ENCODE measurements around the gene CD300LB. TPM values are rescaled to one million over a fixed set of nuclear protein-coding genes. Genes with fewer than 3 reads are reported as not detected.

CD300LB gene
- total RNA-seq, 6 experiments from 2014 or later, result not detected

DNA sequence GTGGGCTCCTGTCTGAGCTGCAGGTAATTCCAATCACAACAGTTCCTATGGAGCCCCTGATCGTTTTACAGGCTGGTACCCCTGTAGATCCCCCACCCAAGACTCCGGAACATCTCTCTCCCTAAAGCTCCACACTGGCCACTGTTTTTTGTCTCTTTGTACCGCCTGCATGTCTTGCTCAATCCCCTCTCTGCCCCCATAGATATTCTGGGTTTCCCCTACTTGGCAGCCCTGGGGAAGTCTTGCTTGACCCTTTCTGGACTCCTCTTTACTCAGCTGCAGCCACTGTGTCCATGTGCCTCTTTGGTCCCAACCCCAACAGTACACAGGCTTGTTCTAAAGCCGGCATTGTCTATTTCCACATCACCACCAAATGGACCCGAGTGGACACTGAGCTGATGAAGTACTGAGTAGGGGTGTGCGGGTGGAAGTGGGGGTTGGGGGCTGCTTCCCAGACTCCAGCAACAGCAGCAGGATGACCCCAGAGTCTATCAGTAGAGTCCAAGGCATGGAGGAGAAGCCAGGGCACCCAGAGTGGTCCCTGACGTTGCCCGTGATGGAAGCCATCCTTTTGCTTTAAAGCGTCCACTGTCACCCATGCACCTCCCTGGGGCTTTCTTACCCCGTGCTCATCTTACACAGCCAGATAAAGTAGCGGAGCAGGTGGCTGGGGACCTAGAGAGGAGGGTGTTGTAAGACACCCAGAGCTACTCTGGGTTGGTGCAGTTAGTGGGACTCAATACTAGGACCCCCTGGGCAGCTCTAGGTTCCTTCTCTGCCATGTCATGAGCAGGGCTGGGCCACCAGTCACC lies 6.4 kb downstream of the CD300LB start:
- peaks cover 5% of the 10 kb centered on the region; the same call in 1 of the 2 replicates for H3K36me3 Mint-ChIP-seq (ENCODE audit: low read depth)
- no peak for DNase-seq
- H3K27ac Mint-ChIP-seq, result no peak overlapping the region
- H3K9me3 Mint-ChIP-seq, result peaks cover 77% of the 10 kb centered on the region
- no peaks in the 10 kb centered on the region for H3K4me1 Mint-ChIP-seq (ENCODE audit: low read depth)
- no peak overlapping the region for H3K4me3 Mint-ChIP-seq
- H3K27me3 Mint-ChIP-seq (ENCODE audit: insufficient read depth), result peaks cover 2% of the 10 kb centered on the region; the same call in 1 of the 2 replicates
- TF ChIP-seq, protein P1, sequence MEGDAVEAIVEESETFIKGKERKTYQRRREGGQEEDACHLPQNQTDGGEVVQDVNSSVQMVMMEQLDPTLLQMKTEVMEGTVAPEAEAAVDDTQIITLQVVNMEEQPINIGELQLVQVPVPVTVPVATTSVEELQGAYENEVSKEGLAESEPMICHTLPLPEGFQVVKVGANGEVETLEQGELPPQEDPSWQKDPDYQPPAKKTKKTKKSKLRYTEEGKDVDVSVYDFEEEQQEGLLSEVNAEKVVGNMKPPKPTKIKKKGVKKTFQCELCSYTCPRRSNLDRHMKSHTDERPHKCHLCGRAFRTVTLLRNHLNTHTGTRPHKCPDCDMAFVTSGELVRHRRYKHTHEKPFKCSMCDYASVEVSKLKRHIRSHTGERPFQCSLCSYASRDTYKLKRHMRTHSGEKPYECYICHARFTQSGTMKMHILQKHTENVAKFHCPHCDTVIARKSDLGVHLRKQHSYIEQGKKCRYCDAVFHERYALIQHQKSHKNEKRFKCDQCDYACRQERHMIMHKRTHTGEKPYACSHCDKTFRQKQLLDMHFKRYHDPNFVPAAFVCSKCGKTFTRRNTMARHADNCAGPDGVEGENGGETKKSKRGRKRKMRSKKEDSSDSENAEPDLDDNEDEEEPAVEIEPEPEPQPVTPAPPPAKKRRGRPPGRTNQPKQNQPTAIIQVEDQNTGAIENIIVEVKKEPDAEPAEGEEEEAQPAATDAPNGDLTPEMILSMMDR (IDR thresholded peaks at IDR 0.05), result no peak

DNA sequence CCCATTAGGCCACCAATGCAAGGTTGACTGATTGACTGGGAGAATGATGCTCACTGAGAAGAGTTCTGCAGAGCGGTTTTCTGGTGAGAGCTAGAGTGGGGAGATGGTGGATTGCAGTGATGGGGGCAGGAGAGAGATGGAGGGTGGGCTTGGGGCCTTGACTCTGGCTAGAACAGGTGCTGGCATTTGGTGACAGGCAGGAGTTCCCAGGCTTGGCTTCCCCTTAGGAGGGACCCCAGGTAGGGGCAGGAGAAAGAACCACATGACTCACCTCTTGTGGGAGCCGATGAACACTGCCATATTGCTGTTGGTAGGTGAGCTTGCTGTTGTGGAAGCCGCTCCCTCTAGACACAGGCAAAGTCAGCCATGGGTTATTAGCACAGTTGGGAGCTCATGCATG lies 8.0 kb downstream of the CD300LB start:
- H3K4me1 Mint-ChIP-seq (ENCODE audit: low read depth), result no peaks in the 10 kb centered on the region
- no peak for DNase-seq
- H3K9me3 Mint-ChIP-seq, result peaks cover 82% of the 10 kb centered on the region
- no peak overlapping the region for H3K4me3 Mint-ChIP-seq
- peaks cover 5% of the 10 kb centered on the region; the same call in 1 of the 2 replicates for H3K36me3 Mint-ChIP-seq (ENCODE audit: low read depth)
- no peak overlapping the region for H3K27ac Mint-ChIP-seq
- peaks cover 3% of the 10 kb centered on the region; the same call in 1 of the 2 replicates for H3K27me3 Mint-ChIP-seq (ENCODE audit: insufficient read depth)
- TF ChIP-seq, protein P1 (IDR thresholded peaks at IDR 0.05), result no peak

DNA sequence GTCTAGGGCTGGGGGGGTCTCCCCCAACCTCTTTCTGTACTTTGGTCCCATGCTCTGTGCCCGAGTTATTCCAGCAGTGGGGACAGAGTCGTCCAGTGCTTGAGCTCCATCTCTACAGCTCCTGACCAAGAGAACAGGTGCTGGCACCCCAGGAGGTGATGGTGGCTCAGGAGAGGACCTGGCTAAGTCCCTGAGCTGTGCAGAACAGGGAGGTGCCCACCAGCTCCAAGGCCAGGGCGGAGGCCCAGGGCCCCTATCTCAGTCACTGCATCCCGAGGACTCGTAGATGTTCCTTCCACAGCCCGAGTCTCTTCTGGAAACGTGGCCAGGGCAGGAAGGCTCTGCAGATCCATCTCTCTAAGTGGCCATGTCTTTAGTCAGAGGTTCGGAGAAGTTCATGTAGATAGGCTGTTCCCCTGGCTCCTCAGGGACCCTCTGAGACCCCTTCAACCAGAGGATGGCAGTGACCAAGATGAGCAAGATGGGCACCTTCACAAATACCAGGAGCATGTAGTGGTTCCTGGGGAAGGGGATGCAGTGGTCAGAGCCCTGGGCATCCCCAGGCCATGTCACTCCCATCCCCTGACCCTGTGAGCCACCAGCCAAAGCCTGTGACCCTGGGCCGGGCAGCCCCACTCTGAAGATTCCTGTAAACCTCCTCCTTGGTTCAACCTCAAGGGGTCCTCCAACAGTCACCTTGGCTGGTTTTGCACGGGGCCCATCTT lies 8.7 kb downstream of the CD300LB start:
- no peak for DNase-seq
- peaks cover 5% of the 10 kb centered on the region; the same call in 1 of the 2 replicates for H3K36me3 Mint-ChIP-seq (ENCODE audit: low read depth)
- no peak overlapping the region for H3K4me3 Mint-ChIP-seq
- H3K4me1 Mint-ChIP-seq (ENCODE audit: low read depth), result no peaks in the 10 kb centered on the region
- H3K27me3 Mint-ChIP-seq (ENCODE audit: insufficient read depth), result peaks cover 3% of the 10 kb centered on the region; the same call in 1 of the 2 replicates
- H3K9me3 Mint-ChIP-seq, result peaks cover 84% of the 10 kb centered on the region
- TF ChIP-seq, protein P1 (IDR thresholded peaks at IDR 0.05), result no peak
- H3K27ac Mint-ChIP-seq, result no peak overlapping the region

DNA sequence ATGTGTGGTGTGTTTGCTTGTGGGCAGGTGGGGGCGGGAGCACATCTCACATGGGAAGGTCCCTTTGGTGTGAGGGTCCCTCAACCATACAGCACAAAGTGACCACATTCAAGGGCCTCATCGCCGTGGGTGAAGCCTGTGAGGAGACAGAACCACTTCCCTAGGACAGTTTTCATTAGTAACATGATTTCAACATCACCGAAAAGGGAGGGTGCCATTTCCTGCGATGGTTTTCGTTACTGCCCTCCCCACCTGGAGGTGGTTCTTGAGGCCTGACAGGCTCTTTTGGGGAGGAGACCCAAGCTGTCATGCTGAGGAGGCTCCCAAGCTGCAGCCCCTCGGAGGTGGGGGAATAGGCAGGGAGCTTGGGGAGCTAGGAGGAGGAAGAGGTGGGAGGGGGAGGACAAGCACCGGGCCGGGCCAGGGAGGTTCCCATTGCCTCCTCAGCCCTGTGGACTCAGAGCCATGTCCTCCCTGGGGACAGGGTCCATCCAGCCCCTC lies 9.5 kb downstream of the CD300LB start:
- TF ChIP-seq, protein P1 (IDR thresholded peaks at IDR 0.05), result no peak
- peaks cover 5% of the 10 kb centered on the region; the same call in 1 of the 2 replicates for H3K36me3 Mint-ChIP-seq (ENCODE audit: low read depth)
- DNase-seq, result no peak
- H3K9me3 Mint-ChIP-seq, result peaks cover 81% of the 10 kb centered on the region
- H3K27ac Mint-ChIP-seq, result no peak overlapping the region
- peaks cover 3% of the 10 kb centered on the region; the same call in 1 of the 2 replicates for H3K27me3 Mint-ChIP-seq (ENCODE audit: insufficient read depth)
- H3K4me3 Mint-ChIP-seq, result no peak overlapping the region
- no peaks in the 10 kb centered on the region for H3K4me1 Mint-ChIP-seq (ENCODE audit: low read depth)

DNA sequence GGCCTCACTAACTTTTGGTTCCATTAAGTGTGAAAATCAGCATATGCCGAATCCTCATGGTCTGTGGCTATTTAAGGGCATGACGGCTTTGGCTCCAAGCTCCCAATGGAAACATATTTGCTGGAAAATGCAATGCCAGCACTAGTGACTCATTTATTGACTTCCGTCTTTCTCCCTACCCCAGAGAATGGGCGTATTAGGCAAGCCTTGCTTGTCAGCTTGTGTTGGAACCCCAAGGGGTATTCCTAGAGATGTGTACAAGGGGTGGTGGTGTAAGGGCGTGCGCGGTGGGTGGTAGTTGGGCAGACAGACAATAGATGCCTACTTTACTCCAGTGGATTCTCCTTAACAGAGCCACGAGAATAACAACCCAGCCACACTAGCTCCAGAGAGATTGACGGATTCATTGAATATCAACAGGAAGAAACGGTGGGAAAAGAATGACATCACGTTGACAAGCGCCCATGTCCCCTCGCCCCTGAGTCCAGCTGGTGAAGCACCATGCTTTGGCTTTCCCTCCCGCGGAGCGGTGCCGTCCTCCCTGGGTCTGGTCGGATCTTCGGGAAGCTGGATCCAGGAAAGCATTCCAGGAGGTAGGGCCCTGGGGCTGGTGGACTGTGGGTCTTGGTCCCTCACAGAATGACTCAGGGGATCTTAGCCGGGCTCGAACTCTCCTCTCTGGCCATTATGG lies 10.3 kb downstream of the CD300LB start:
- no peak overlapping the region for H3K27ac Mint-ChIP-seq
- H3K36me3 Mint-ChIP-seq (ENCODE audit: low read depth), result peaks cover 5% of the 10 kb centered on the region; the same call in 1 of the 2 replicates
- peaks cover 3% of the 10 kb centered on the region; the same call in 1 of the 2 replicates for H3K27me3 Mint-ChIP-seq (ENCODE audit: insufficient read depth)
- peaks cover 80% of the 10 kb centered on the region for H3K9me3 Mint-ChIP-seq
- DNase-seq, result no peak
- TF ChIP-seq, protein P1 (IDR thresholded peaks at IDR 0.05), result no peak
- no peak overlapping the region for H3K4me3 Mint-ChIP-seq
- H3K4me1 Mint-ChIP-seq (ENCODE audit: low read depth), result no peaks in the 10 kb centered on the region

Measured in HFFc6 (cell line).